D721Med (cell line): Measurements from ENCODE around the gene PLA2G4E.

Source experiments
- DNase-seq: peaks from one replicate; pipeline ENCODE4 v3.0.0; 2011; ENCODE audit warnings: low spot score; ENCODE audit not compliant: insufficient read length
- FAIRE-seq: peaks from 2 replicates; lab custom pipeline; 2011; peaks lifted over from hg19 to GRCh38; lab: Jason Lieb, UNC
- TF ChIP-seq, protein P1 (sequence below): IDR thresholded peaks from 2 replicates; pipeline ENCODE4 v1.5.1; 2012; ENCODE audit warnings: mild to moderate bottlenecking, control low read depth; ENCODE audit not compliant: insufficient read depth; ENCODE audit errors: missing control alignments

Gene PLA2G4E

GRCh38 chr15:42059661-42060476, 39.0 kb upstream of the PLA2G4E start:
- DNase-seq (peak; percentile 44), FAIRE-seq (no peak)
- TF ChIP-seq, protein P1, sequence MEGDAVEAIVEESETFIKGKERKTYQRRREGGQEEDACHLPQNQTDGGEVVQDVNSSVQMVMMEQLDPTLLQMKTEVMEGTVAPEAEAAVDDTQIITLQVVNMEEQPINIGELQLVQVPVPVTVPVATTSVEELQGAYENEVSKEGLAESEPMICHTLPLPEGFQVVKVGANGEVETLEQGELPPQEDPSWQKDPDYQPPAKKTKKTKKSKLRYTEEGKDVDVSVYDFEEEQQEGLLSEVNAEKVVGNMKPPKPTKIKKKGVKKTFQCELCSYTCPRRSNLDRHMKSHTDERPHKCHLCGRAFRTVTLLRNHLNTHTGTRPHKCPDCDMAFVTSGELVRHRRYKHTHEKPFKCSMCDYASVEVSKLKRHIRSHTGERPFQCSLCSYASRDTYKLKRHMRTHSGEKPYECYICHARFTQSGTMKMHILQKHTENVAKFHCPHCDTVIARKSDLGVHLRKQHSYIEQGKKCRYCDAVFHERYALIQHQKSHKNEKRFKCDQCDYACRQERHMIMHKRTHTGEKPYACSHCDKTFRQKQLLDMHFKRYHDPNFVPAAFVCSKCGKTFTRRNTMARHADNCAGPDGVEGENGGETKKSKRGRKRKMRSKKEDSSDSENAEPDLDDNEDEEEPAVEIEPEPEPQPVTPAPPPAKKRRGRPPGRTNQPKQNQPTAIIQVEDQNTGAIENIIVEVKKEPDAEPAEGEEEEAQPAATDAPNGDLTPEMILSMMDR, result peak; percentile 73

DNA sequence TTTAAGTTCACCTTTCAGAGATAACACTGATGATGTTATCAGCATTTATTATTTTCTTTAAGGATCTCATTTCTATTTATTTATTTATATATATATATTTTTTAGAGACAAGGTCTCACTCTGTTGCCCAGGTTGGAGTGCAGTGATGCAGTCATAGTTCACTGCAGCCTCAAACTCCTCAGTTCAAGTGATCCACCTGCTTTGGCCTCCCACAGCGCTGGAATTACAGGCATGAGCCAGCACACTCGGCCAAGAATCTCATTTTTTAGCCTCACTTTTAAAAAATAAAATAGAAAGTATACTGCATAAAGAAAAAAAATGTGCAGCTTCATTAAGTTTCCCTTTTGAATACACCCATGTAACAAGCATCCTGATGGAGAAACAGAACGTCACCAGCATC, 37.9 kb upstream of the PLA2G4E start:
- FAIRE-seq (no peak), DNase-seq (no peak)
- TF ChIP-seq, protein P1, result no peak

- DNase-seq (no peak), FAIRE-seq (no peak)
- TF ChIP-seq, protein P1, result no peak
Observed at GRCh38 chr15:42057799-42058646, 37.2 kb upstream of the PLA2G4E start.

GRCh38 chr15:42056934-42057798, 36.3 kb upstream of the PLA2G4E start:
- FAIRE-seq, result no peak

GRCh38 chr15:42053914-42054313, 33.1 kb upstream of the PLA2G4E start:
- no peak for DNase-seq
- TF ChIP-seq, protein P1, result no peak
- FAIRE-seq, result no peak

More at GRCh38 chr15:42056934-42057798, 36.3 kb upstream of the PLA2G4E start:
- TF ChIP-seq, protein P1, result peak; percentile 54
- DNase-seq, result peak; percentile 71

DNA sequence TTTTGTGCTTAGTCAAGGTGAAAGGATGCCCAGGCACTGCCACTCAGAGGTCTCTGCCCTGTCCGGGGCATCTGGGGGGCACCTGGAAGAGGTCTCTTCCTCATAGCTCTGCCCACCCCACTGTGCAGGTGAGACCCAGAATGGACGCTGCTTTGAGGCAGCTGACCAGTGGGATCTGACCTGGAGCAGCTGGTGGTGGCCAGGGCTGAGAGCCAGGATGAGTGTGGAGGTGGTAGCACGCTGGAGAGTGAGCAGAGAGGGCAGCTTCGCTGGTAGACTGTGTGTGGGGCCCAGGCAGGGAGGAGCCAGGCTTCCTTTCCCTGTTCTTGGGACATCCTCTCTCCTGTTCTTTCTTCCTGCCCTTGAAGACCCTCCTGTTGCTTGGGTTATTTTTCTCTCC, 32.2 kb upstream of the PLA2G4E start:
- DNase-seq, result no peak
- TF ChIP-seq, protein P1, result no peak
- no peak for FAIRE-seq
